Trophoblast cell (in vitro differentiated cells and primary cell): ENCODE measurements around the gene CACNA2D1.

ENCODE experiments used
- DNase-seq, 2 donors: peaks; one replicate each; pipeline ENCODE4 v3.0.0-alpha.2; 2016
- H2AFZ ChIP-seq: 2 replicates; pipeline ENCODE4 v1.6.1; 2013; ENCODE audit warnings: low read length, moderate library complexity, mild to moderate bottlenecking; ENCODE audit not compliant: insufficient read depth, poor library complexity
- H2AK5ac ChIP-seq: 2 replicates; pipeline ENCODE4 v1.6.1; 2013; ENCODE audit warnings: mild to moderate bottlenecking, low read length
- H2BK120ac ChIP-seq: 2 replicates; pipeline ENCODE4 v1.6.1; 2013; ENCODE audit warnings: low read length, mild to moderate bottlenecking, moderate library complexity; ENCODE audit not compliant: insufficient read depth, poor library complexity
- H2BK12ac ChIP-seq: 2 replicates; pipeline ENCODE4 v1.6.1; 2013; ENCODE audit warnings: mild to moderate bottlenecking, low read length, moderate library complexity
- H2BK5ac ChIP-seq: 2 replicates; pipeline ENCODE4 v1.6.1; 2013; ENCODE audit warnings: low read length, low read depth, moderate library complexity, mild to moderate bottlenecking; ENCODE audit not compliant: poor library complexity
- H3K14ac ChIP-seq: 2 replicates; pipeline ENCODE4 v1.6.1; 2013; ENCODE audit warnings: mild to moderate bottlenecking, low read length
- H3K18ac ChIP-seq: 2 replicates; pipeline ENCODE4 v1.6.1; 2013; ENCODE audit warnings: mild to moderate bottlenecking, low read length
- H3K23ac ChIP-seq: 2 replicates; pipeline ENCODE4 v1.6.1; 2013; ENCODE audit warnings: low read length
- H3K27ac ChIP-seq: 2 replicates; pipeline ENCODE4 v1.5.1; 2013; ENCODE audit warnings: low read depth, mild to moderate bottlenecking, inconsistent platforms, low read length, moderate library complexity
- H3K27me3 ChIP-seq: 2 replicates; pipeline ENCODE4 v1.6.1; 2013; ENCODE audit warnings: inconsistent platforms, mild to moderate bottlenecking, low read length, moderate library complexity; ENCODE audit not compliant: insufficient read depth
- H3K36me3 ChIP-seq, 2 experiments: 1 replicate in 1 of 2; 2 replicates in 1 of 2; pipeline ENCODE4 v1.6.1; 2013; ENCODE audit warnings: low read length in 2 of 2, mild to moderate bottlenecking in 2 of 2, moderate library complexity in 1 of 2; ENCODE audit not compliant: insufficient read depth in 2 of 2, control insufficient read depth in 1 of 2
- H3K4ac ChIP-seq: 2 replicates; pipeline ENCODE4 v1.6.1; 2013; ENCODE audit warnings: low read depth, mild to moderate bottlenecking, low read length, moderate library complexity
- H3K4me1 ChIP-seq, 2 experiments: 1 replicate in 1 of 2; 2 replicates in 1 of 2; pipeline ENCODE4 v1.6.1; 2013; ENCODE audit warnings: low read length in 2 of 2, mild to moderate bottlenecking in 2 of 2, moderate library complexity in 1 of 2; ENCODE audit not compliant: insufficient read depth in 2 of 2, control insufficient read depth in 1 of 2
- H3K4me2 ChIP-seq: 2 replicates; pipeline ENCODE4 v1.6.1; 2013; ENCODE audit warnings: inconsistent platforms, mild to moderate bottlenecking, low read length, moderate library complexity
- H3K4me3 ChIP-seq: 2 replicates; pipeline ENCODE4 v1.5.1; 2013; ENCODE audit warnings: mild to moderate bottlenecking, low read depth, low read length, inconsistent platforms
- H3K79me1 ChIP-seq: one replicate; pipeline ENCODE4 v1.6.1; 2013; ENCODE audit warnings: low read length
- H3K79me2 ChIP-seq: 2 replicates; pipeline ENCODE4 v1.6.1; 2013; ENCODE audit warnings: low read length, mild to moderate bottlenecking; ENCODE audit not compliant: control insufficient read depth, insufficient read depth, poor library complexity
- H3K9ac ChIP-seq: 2 replicates; pipeline ENCODE4 v1.6.1; 2013; ENCODE audit warnings: mild to moderate bottlenecking, low read length
- H3K9me3 ChIP-seq: 2 replicates; pipeline ENCODE4 v1.6.1; 2013; ENCODE audit warnings: low read depth, mild to moderate bottlenecking, control low read depth, inconsistent platforms, low read length; ENCODE audit not compliant: insufficient read depth
- H4K12ac ChIP-seq: 2 replicates; pipeline ENCODE4 v1.6.1; 2013; ENCODE audit warnings: low read depth, mild to moderate bottlenecking, low read length, moderate library complexity
- H4K8ac ChIP-seq: 2 replicates; pipeline ENCODE4 v1.6.1; 2013; ENCODE audit warnings: low read depth, mild to moderate bottlenecking, low read length, moderate library complexity
- H4K91ac ChIP-seq: one replicate; pipeline ENCODE4 v1.6.1; 2013; ENCODE audit warnings: low read depth, mild to moderate bottlenecking, low read length, moderate library complexity
- WGBS: extraction: QIAGEN DNeasy Blood & Tissue Kit; methylation state at CpG from one replicate; pipeline ENCODE4 v1.1.7; 2013; ENCODE audit warnings: missing lambda C conversion rate; ENCODE audit not compliant: insufficient read length, insufficient coverage; ENCODE audit errors: extremely low coverage; 5-methylcytosine and 5-hydroxymethylcytosine counted together

The CACNA2D1 gene

GRCh38 chr7:82154728-82155127 is 288.8 kb downstream of the CACNA2D1 start:
- Histone ChIP-seq H2AFZ (no peak overlapping the region), H2BK12ac (no peak overlapping the region)
- whole genome bisulfite sequencing: no CpG with 5 or more reads among the region's 2 CpGs

GRCh38 chr7:82153776-82154175 is 289.8 kb downstream of the CACNA2D1 start:
- H3K9ac ChIP-seq: no peak overlapping the region
- no peak overlapping the region for H2AFZ ChIP-seq
- H3K4me2 ChIP-seq: no peak overlapping the region
- H2BK12ac ChIP-seq: no peak overlapping the region
- H3K14ac ChIP-seq: no peak overlapping the region
- no peak for DNase-seq
- H3K23ac ChIP-seq: no peak overlapping the region
- H3K79me2 ChIP-seq: no peaks in the 10 kb centered on the region
- H3K4me3 ChIP-seq: no peak overlapping the region
- no peak overlapping the region for H2BK5ac ChIP-seq
- no peaks in the 10 kb centered on the region for H3K9me3 ChIP-seq
- no peak overlapping the region for H3K18ac ChIP-seq
- H3K27ac ChIP-seq: no peak overlapping the region
- no peaks in the 10 kb centered on the region for H3K27me3 ChIP-seq
- H2BK120ac ChIP-seq: no peak overlapping the region
- H3K4me1 ChIP-seq: no peaks in the 10 kb centered on the region
- H4K8ac ChIP-seq: no peak overlapping the region
- H2AK5ac ChIP-seq: no peak overlapping the region
- H4K91ac ChIP-seq: no peak overlapping the region
- no peak overlapping the region for H3K4ac ChIP-seq
- H4K12ac ChIP-seq: no peak overlapping the region
- H3K36me3 ChIP-seq: no peaks in the 10 kb centered on the region
- no peaks in the 10 kb centered on the region for H3K79me1 ChIP-seq
- WGBS: no CpG with 5 or more reads among the region's 2 CpGs

More at GRCh38 chr7:82154728-82155127, 288.8 kb downstream of the CACNA2D1 start:
- no peak overlapping the region for H3K4me3 ChIP-seq
- no peaks in the 10 kb centered on the region for H3K27me3 ChIP-seq
- H3K79me2 ChIP-seq: no peaks in the 10 kb centered on the region
- no peak overlapping the region for H2BK5ac ChIP-seq
- no peaks in the 10 kb centered on the region for H3K9me3 ChIP-seq
- no peak overlapping the region for H2BK120ac ChIP-seq
- no peak overlapping the region for H2AK5ac ChIP-seq
- H3K18ac ChIP-seq: no peak overlapping the region
- no peak overlapping the region for H4K8ac ChIP-seq
- no peaks in the 10 kb centered on the region for H3K79me1 ChIP-seq
- H3K9ac ChIP-seq: no peak overlapping the region
- H3K36me3 ChIP-seq: no peaks in the 10 kb centered on the region
- H3K14ac ChIP-seq: no peak overlapping the region
- H3K4me2 ChIP-seq: no peak overlapping the region
- DNase-seq: no peak
- no peaks in the 10 kb centered on the region for H3K4me1 ChIP-seq
- H4K12ac ChIP-seq: no peak overlapping the region
- no peak overlapping the region for H4K91ac ChIP-seq
- H3K27ac ChIP-seq: no peak overlapping the region
- no peak overlapping the region for H3K4ac ChIP-seq
- H3K23ac ChIP-seq: no peak overlapping the region

DNA sequence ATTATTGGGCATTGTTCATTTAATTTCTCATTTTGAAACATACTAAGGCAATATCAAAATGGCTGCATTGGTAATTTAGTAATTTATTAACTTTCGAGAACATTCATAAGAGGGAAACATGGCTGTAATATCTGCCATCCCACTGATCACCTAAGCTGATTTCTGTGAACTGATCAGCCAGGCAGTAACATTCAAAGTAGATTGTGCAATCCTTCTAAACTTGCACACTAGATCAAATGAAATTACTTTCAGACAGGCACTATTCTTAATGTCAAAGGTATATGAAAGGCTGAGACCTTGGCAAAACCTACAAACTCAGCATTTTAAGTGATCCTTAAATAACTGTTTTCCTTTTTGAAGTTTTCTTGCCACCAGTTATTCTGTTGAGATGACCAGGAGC is 290.7 kb downstream of the CACNA2D1 start:
- no peak overlapping the region for H2AFZ ChIP-seq
- no peak overlapping the region for H3K9ac ChIP-seq
- no peak overlapping the region for H3K18ac ChIP-seq
- no peak overlapping the region for H2BK120ac ChIP-seq
- H3K4me1 ChIP-seq: no peaks in the 10 kb centered on the region
- no peak overlapping the region for H3K4me3 ChIP-seq
- WGBS: no CpG with 5 or more reads among the region's 1 CpG
- H3K36me3 ChIP-seq: no peaks in the 10 kb centered on the region
- no peaks in the 10 kb centered on the region for H3K27me3 ChIP-seq
- no peak overlapping the region for H3K14ac ChIP-seq
- no peak overlapping the region for H2BK5ac ChIP-seq
- no peak overlapping the region for H4K8ac ChIP-seq
- H3K27ac ChIP-seq: no peak overlapping the region
- no peaks in the 10 kb centered on the region for H3K79me1 ChIP-seq
- no peak overlapping the region for H4K12ac ChIP-seq
- H3K23ac ChIP-seq: no peak overlapping the region
- no peak overlapping the region for H2AK5ac ChIP-seq
- DNase-seq: no peak
- no peak overlapping the region for H4K91ac ChIP-seq
- H3K4me2 ChIP-seq: no peak overlapping the region
- H3K79me2 ChIP-seq: no peaks in the 10 kb centered on the region
- no peak overlapping the region for H2BK12ac ChIP-seq
- H3K9me3 ChIP-seq: no peaks in the 10 kb centered on the region
- H3K4ac ChIP-seq: no peak overlapping the region

- no CpG with 5 or more reads among the region's 4 CpGs for WGBS
- H4K12ac ChIP-seq: no peak overlapping the region
- H4K91ac ChIP-seq: no peak overlapping the region
- no peak overlapping the region for H2AK5ac ChIP-seq
- no peaks in the 10 kb centered on the region for H3K27me3 ChIP-seq
- H3K9me3 ChIP-seq: no peaks in the 10 kb centered on the region
- no peaks in the 10 kb centered on the region for H3K36me3 ChIP-seq
- no peak overlapping the region for H4K8ac ChIP-seq
- H2BK120ac ChIP-seq: no peak overlapping the region
- no peak overlapping the region for H2BK12ac ChIP-seq
- H3K18ac ChIP-seq: no peak overlapping the region
- no peak overlapping the region for H3K27ac ChIP-seq
- no peak overlapping the region for H3K4me3 ChIP-seq
- no peak overlapping the region for H3K4ac ChIP-seq
- H3K9ac ChIP-seq: no peak overlapping the region
- H3K79me2 ChIP-seq: no peaks in the 10 kb centered on the region
- no peaks in the 10 kb centered on the region for H3K4me1 ChIP-seq
- H3K4me2 ChIP-seq: no peak overlapping the region
- no peak overlapping the region for H2AFZ ChIP-seq
- DNase-seq: peak in 1 of 2 donors; percentile 22
- H3K14ac ChIP-seq: no peak overlapping the region
- H2BK5ac ChIP-seq: no peak overlapping the region
- H3K79me1 ChIP-seq: no peaks in the 10 kb centered on the region
- no peak overlapping the region for H3K23ac ChIP-seq
These were observed 297.1 kb downstream of the CACNA2D1 start for GRCh38 chr7:82146491-82146890.
